ENCODE data around the gene DUX4.
"Not testable (repeated sequence)": the region's sequence is repeated elsewhere in the genome, so short reads cannot be mapped to it uniquely, and the experiment has no call there.

DUX4 gene

DNA sequence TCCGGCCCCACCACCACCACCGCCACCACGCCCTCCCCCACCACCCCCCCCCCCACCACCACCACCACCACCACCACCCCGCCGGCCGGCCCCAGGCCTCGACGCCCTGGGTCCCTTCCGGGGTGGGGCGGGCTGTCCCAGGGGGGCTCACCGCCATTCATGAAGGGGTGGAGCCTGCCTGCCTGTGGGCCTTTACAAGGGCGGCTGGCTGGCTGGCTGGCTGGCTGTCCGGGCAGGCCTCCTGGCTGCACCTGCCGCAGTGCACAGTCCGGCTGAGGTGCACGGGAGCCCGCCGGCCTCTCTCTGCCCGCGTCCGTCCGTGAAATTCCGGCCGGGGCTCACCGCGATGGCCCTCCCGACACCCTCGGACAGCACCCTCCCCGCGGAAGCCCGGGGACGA lies at the start of gene DUX4:
TSS of gene DUX4 (plus strand) at position 347 of the 400 bp plus-strand sequence. CDS start at position 347, 0 bp downstream.
- H3K27me3 Mint-ChIP-seq; H3K36me3 Mint-ChIP-seq (ENCODE audit: low read depth); H3K4me1 Mint-ChIP-seq; H3K4me3 Mint-ChIP-seq; H3K9me3 Mint-ChIP-seq; ATAC-seq; H3K27ac Mint-ChIP-seq; DNase-seq: not testable (repeated sequence)

DNA sequence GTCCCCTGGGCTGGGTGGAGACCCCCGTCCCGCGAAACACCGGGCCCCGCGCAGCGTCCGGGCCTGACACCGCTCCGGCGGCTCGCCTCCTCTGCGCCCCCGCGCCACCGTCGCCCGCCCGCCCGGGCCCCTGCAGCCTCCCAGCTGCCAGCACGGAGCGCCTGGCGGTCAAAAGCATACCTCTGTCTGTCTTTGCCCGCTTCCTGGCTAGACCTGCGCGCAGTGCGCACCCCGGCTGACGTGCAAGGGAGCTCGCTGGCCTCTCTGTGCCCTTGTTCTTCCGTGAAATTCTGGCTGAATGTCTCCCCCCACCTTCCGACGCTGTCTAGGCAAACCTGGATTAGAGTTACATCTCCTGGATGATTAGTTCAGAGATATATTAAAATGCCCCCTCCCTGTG lies 1.9 kb downstream of the DUX4 start:
- H3K27ac Mint-ChIP-seq; H3K27me3 Mint-ChIP-seq; H3K9me3 Mint-ChIP-seq; H3K4me1 Mint-ChIP-seq; H3K4me3 Mint-ChIP-seq; DNase-seq; ATAC-seq; H3K36me3 Mint-ChIP-seq (ENCODE audit: low read depth): not testable (repeated sequence)

DNA sequence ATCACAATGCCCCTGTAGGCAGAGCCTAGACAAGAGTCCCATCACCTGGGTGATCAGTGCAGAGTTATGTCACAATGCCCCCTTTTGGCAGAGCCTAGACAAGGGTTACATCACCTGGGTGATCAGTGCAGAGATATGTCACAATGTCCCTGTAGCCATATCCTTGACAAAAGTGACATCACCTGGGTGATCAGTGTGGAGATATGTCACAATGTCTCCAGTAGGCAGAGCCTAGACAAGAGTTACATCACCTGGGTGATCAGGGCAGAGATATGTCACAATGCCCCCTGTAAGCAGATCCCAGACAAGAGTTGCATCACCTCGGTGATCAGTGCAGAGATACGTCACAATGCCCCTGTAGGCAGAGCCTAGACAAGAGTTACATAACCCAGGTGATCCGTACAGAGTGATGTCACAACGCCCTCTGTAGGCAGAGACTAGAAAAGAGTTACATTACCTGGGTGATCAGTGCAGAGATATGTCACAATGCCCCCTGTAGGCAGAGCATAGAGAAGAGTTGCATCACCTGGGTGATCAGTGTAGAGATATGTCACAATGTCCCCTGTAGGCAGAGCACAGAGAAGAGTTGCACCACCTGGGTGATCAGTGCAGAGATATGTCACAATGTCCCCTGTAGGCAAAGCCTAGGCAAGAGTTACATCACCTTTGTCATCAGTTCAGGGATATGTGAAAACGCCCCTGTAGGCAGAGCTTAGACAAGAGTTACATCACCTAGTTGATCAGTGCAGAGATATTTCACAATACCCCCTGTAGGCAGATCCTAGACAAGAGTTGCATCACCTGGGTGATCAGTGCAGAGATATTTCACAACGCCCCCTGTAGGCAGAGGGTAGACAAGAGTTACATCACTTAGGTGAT lies 4.4 kb downstream of the DUX4 start:
- DNase-seq, H3K27me3 Mint-ChIP-seq: not testable (repeated sequence)
- ATAC-seq = peak; percentile 9

GRCh38 chr4:190178606-190178990 lies 5.0 kb downstream of the DUX4 start:
- DNase-seq; H3K27ac Mint-ChIP-seq; H3K4me3 Mint-ChIP-seq; H3K9me3 Mint-ChIP-seq; H3K4me1 Mint-ChIP-seq; H3K27me3 Mint-ChIP-seq; H3K36me3 Mint-ChIP-seq (ENCODE audit: low read depth); ATAC-seq: not testable (repeated sequence)

More for the DNA sequence above, 4.4 kb downstream of the DUX4 start:
- H3K27ac Mint-ChIP-seq; H3K36me3 Mint-ChIP-seq (ENCODE audit: low read depth); H3K4me1 Mint-ChIP-seq; H3K4me3 Mint-ChIP-seq; H3K9me3 Mint-ChIP-seq: not testable (repeated sequence)

GRCh38 chr4:190179030-190179739 lies 5.6 kb downstream of the DUX4 start:
- not testable (repeated sequence) for H3K4me3 Mint-ChIP-seq; H3K9me3 Mint-ChIP-seq; DNase-seq; H3K27ac Mint-ChIP-seq; H3K4me1 Mint-ChIP-seq; H3K36me3 Mint-ChIP-seq (ENCODE audit: low read depth); H3K27me3 Mint-ChIP-seq
- ATAC-seq = peak; percentile 69

DNA sequence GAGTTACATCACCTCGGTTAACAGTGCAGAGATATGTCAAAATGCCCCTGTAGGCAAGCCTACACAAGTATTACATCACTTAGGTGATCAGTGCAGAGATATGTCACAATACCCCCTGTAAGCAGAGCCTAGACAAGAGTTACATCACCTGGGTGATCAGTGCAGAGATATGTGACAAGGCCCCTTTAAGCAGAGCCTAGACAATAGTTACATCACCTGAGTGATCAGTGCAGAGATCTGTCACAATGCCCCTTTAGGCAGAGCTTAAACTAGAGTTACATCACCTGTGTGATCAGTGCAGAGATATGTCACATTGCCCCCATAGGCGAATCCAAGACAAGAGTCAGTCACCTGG lies 6.1 kb downstream of the DUX4 start:
- H3K4me3 Mint-ChIP-seq; H3K27ac Mint-ChIP-seq; DNase-seq; H3K4me1 Mint-ChIP-seq; H3K9me3 Mint-ChIP-seq; H3K27me3 Mint-ChIP-seq; H3K36me3 Mint-ChIP-seq (ENCODE audit: low read depth): not testable (repeated sequence)
- peak; percentile 47 for ATAC-seq

DNA sequence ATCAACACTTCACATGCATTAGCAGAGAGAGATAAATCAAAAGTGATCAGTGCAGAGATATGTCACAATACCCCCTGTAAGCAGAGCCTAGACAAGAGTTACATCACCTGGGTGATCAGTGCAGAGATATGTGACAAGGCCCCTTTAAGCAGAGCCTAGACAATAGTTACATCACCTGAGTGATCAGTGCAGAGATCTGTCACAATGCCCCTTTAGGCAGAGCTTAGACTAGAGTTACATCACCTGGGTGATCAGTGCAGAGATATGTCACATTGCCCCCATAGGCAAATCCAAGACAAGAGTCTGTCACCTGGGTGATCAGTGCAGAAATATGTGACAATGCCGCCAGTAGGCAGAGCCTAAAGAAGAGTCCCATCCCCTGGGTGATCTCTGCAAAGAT lies 7.4 kb downstream of the DUX4 start:
- H3K27ac Mint-ChIP-seq; H3K27me3 Mint-ChIP-seq; H3K9me3 Mint-ChIP-seq; DNase-seq; H3K36me3 Mint-ChIP-seq (ENCODE audit: low read depth); H3K4me3 Mint-ChIP-seq; H3K4me1 Mint-ChIP-seq: not testable (repeated sequence)
- peak; percentile 31 for ATAC-seq

GRCh38 chr4:190181481-190182100 lies 8.0 kb downstream of the DUX4 start:
- not testable (repeated sequence) for H3K36me3 Mint-ChIP-seq (ENCODE audit: low read depth); DNase-seq; H3K4me3 Mint-ChIP-seq; ATAC-seq; H3K27me3 Mint-ChIP-seq; H3K27ac Mint-ChIP-seq; H3K9me3 Mint-ChIP-seq; H3K4me1 Mint-ChIP-seq

- H3K36me3 Mint-ChIP-seq (ENCODE audit: low read depth); H3K9me3 Mint-ChIP-seq; H3K27me3 Mint-ChIP-seq; H3K27ac Mint-ChIP-seq; DNase-seq; H3K4me3 Mint-ChIP-seq; ATAC-seq; H3K4me1 Mint-ChIP-seq: not testable (repeated sequence)
Measured at GRCh38 chr4:190203510-190203909, 29.9 kb downstream of the DUX4 start.

Measured in activated naive CD8-positive, alpha-beta T cell treated with anti-CD3 and anti-CD28 coated beads, Interleukin-2, amount 50 U/mL, for 24 hours (primary cell).